Measurements from ENCODE around the gene NOL4.

Gene NOL4

DNA sequence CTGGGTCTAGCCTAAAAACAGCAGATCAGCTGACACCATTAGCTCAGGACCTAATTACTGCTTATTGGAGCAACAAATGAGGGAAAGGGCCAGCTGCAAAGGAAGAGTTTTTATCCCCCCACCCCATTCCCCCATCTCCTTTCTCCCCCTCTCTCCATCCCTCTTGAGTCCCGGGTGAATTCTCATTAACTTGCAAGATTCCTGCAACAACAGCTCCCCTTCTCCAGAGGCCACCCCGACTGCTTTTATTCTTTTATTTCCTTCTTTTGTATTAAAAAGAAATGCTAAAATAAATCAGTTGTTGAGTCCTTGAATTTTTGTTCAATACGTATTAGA, 473 bp upstream of the NOL4 start:
- TF ChIP-seq, protein P1, sequence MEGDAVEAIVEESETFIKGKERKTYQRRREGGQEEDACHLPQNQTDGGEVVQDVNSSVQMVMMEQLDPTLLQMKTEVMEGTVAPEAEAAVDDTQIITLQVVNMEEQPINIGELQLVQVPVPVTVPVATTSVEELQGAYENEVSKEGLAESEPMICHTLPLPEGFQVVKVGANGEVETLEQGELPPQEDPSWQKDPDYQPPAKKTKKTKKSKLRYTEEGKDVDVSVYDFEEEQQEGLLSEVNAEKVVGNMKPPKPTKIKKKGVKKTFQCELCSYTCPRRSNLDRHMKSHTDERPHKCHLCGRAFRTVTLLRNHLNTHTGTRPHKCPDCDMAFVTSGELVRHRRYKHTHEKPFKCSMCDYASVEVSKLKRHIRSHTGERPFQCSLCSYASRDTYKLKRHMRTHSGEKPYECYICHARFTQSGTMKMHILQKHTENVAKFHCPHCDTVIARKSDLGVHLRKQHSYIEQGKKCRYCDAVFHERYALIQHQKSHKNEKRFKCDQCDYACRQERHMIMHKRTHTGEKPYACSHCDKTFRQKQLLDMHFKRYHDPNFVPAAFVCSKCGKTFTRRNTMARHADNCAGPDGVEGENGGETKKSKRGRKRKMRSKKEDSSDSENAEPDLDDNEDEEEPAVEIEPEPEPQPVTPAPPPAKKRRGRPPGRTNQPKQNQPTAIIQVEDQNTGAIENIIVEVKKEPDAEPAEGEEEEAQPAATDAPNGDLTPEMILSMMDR (IDR thresholded peaks at IDR 0.05; ENCODE audit: borderline replicate concordance, insufficient read depth, low read depth, low read length), result no peak
- no peak overlapping the region for H3K4me3 ChIP-seq (ENCODE audit: low read depth, low read length)

DNA sequence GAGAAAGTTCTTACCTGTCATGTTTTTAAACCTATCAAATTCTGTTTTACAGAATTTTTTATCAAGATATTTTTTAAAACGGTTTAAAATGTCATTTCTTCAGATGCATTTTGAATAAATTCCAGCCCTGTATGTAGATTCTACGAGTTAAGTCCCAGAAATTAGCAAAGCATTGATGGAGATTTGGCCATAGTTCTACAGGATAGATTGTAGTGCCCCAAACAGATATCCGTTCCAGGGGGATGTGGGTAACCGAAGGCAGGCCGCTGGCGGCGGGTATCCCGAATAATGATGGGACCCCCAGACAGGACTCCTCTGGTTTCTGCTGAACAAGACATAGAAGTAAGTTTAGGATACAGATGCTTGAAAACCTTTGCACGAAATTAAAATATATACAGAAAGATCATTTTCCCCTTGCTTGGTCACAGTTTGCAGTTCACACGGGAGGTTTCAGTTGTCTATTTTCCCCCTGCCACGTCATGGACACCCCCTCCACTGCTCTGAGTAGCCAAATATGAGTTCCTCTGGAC, 755 bp downstream of the NOL4 start:
- no peak overlapping the region for H3K4me3 ChIP-seq (ENCODE audit: low read depth, low read length)
- TF ChIP-seq, protein P1 (IDR thresholded peaks at IDR 0.05; ENCODE audit: borderline replicate concordance, insufficient read depth, low read depth, low read length), result no peak

DNA sequence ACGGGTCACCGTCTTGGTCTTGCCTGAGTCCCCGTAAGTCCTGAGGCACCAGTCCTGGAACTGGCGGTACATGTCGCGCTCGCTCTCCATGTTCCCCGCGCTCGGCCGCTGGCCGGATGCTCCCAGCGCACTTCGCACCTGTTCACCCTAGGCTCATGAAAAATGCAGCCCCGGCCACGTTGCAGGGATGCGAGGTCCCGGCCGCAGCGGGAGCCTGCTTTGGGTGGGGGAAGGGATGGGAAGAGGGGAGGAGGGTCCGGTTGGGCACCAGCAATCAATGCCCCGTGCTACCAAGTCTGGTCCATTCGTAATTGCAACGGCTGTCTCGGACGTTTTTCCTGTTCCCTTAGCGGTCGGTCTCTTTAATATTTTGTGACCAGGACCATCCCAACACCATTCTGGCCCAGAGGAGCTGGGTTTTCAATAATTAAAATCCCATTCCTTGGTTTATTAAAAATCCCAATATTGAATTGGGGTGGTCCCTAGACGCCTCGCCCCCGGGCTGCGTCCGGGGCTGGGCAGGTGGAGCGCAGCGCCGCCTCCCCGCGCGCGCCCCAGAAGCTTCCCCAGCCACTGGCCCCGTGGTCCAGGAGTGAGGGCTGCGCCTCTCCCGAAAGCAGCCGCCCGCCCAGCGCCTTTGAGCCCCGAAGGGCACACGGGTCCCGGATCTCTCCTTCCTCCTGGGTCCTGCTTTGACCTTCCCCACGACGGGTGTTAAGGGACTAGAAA, 1.4 kb downstream of the NOL4 start:
- H3K4me3 ChIP-seq (ENCODE audit: low read depth, low read length), result no peak overlapping the region
- TF ChIP-seq, protein P1 (IDR thresholded peaks at IDR 0.05; ENCODE audit: borderline replicate concordance, insufficient read depth, low read depth, low read length), result no peak

DNA sequence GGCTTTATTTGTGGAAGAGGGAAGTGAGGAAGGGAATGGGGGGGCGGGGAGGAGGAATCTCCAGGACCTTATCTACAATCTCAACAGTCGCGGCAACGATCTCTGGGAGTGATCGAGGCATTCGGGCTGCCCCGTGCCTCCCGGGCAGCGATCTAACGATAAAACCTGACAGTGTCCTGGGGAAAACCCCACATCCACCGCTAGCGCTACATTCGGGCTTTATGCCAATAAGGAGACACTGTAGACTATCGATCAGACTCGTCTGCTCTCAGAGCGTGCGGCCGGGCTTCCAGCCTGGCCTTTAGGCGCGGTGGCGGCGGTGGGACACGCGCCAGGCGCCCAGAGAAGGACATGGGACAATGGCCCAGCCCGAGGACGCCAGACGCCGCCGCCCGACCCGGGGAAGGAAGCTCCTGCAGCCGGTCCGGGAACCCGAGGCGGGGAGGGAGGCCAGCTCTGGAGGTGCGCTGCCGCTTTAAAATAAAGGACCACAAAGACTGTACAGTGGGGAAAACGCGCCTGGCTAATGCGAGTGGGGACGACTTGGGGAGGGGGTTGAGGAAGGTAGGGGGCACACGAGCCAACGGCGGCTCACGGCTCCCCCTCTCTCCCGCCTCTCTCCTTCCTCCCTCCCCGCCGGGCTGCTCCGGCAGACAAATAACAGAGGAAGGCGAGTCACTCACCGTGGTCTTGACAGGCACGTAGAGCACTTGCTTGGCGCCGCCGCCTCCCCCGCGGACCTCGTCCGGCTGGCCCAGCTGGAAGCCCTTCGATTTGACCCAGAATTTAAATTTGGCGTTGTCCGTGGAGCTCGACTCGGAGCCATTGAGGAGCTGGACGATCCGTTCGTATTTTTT, 2.2 kb downstream of the NOL4 start:
- TF ChIP-seq, protein P1 (IDR thresholded peaks at IDR 0.05; ENCODE audit: borderline replicate concordance, insufficient read depth, low read depth, low read length), result no peak
- no peak overlapping the region for H3K4me3 ChIP-seq (ENCODE audit: low read depth, low read length)

DNA sequence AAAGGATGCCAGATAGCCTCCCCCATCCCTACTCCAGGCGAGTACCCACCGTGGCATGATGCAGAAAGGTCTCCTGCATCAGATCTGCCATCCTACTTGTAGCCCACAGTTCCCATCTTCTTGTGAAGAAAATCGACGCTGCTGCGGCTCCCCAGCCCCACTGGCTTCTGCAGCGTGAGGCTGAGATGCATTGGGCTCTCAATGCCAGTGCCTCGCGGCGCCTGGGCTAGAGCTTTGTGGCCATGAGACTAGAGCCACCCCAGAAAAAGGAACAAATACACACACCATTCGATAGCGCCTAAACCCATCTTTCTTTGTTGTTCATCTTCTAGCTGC, 2.8 kb downstream of the NOL4 start:
- no peak overlapping the region for H3K4me3 ChIP-seq (ENCODE audit: low read depth, low read length)
- TF ChIP-seq, protein P1 (IDR thresholded peaks at IDR 0.05; ENCODE audit: borderline replicate concordance, insufficient read depth, low read depth, low read length), result no peak

DNA sequence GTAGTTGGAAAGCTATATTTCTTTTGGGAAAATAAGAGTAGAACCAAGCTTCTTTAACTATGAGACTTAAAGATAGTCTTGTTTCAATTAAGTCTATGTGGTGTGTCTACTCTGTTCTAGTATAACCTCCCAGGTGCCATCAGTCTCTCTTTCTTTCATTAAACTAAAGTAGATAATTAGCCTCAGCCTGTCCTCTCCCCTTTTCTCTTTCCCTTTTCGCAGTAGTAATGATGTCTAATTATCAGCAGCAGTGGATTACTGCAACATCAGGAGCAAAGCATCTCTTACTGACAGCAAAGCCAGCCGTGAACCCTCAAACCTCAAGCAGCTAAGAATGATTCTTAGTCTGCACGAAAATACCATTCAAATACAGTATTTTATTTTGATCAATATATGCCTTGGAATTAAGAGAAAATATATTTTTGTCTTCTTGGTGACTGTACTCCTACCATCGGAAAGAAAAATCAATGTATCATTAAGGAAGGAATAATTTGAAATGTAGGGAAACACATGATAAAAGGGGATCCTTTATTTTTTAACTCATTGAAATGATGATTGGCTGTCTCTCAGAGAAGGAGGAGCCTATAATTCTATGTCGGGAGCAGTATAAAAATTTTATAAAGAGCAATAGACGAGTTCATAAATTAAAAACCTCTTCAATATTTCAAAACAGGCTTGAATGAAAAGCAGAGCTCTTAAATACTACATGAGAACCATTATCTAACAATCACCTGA, 4.5 kb downstream of the NOL4 start:
- H3K4me3 ChIP-seq (ENCODE audit: low read depth, low read length), result no peak overlapping the region
- TF ChIP-seq, protein P1 (IDR thresholded peaks at IDR 0.05; ENCODE audit: borderline replicate concordance, insufficient read depth, low read depth, low read length), result no peak
